ENCODE measurements around the gene SH3BGRL. TPM values are rescaled to one million over a fixed set of nuclear protein-coding genes. Genes with fewer than 3 reads are reported as not detected.

Gene SH3BGRL
- total and polyA plus RNA-seq, 10 of the 15 experiments (the other 5 are each of a cell fraction or from before 2014, with no cell fraction given) = 75.6 to 178 (median 122) TPM

GRCh38 chrX:81206476-81206875, 4.6 kb downstream of the SH3BGRL start:
- intact Hi-C loops (cut with micrococcal nuclease; ENCODE audit: unreplicated experiment) = no loop called here
- Histone ChIP-seq H2AFZ (ENCODE audit: control insufficient read depth, low read depth, low read length) (no peak overlapping the region), H3K9me3 (replicated peaks; ENCODE audit: control insufficient read depth, insufficient read depth, low read length) (no peaks in the 10 kb centered on the region; the same call in 2 of the 3 replicates), H3K36me3 (ENCODE audit: control insufficient read depth in 2 of 2, insufficient read depth in 2 of 2, low read length in 1 of 2) (no peaks in the 10 kb centered on the region), H3K9ac (ENCODE audit: control insufficient read depth, insufficient read depth, low read length) (no peak overlapping the region), H3K27ac (ENCODE audit: control insufficient read depth, insufficient read depth) (no peak overlapping the region), H3K4me3 (no peak overlapping the region), H3K79me2 (ENCODE audit: control insufficient read depth, insufficient read depth, low read length) (peaks cover 50% of the 10 kb centered on the region), H3K27me3 (replicated peaks in 1 of 2; ENCODE audit: control insufficient read depth in 2 of 2, insufficient read depth in 2 of 2, low read length in 1 of 2) (no peaks in the 10 kb centered on the region), H3K4me2 (ENCODE audit: control insufficient read depth, insufficient read depth) (no peak overlapping the region), H4K20me1 (ENCODE audit: control insufficient read depth, insufficient read depth) (no peaks in the 10 kb centered on the region), H3K4me1 (ENCODE audit: control insufficient read depth, insufficient read depth, low read length) (no peaks in the 10 kb centered on the region)
- WGBS (ENCODE audit: insufficient coverage, insufficient replicate concordance, low lambda C conversion rate, missing lambda C conversion rate) = 5% methylated on average over 1 of the region's 1 CpG
- no TSS peak for BruUV-seq (replicated peaks)
- ChIA-PET RAD21 (ENCODE audit: unreplicated experiment) (no interaction called here), SMC1A (ENCODE audit: uncharacterized antibody, unreplicated experiment) (interaction anchor here (1.3 kb wide), 1 partner anchor 171 kb away, joined by 3 read pairs; no protein-coding TSS in a partner anchor), CTCF (interaction anchor here (1.5 to 4.0 kb wide), 2 partner anchors 11 to 171 kb away, joined by 4 to 27 read pairs; no protein-coding TSS in a partner anchor), POLR2A (no interaction called here)
- ATAC-seq (peak; percentile 26), DNase-seq (ENCODE audit: low read depth, low spot score) (no peak), FAIRE-seq (no peak)
- TF ChIP-seq SPI1 (IDR thresholded peaks at IDR 0.05; ENCODE audit: borderline replicate concordance, insufficient read depth, low read depth, low read length) = no peak
- no peak for TF ChIP-seq FOXM1 (IDR thresholded peaks at IDR 0.05; ENCODE audit: low read depth, low read length)
- TF ChIP-seq FOXK2 (IDR thresholded peaks at IDR 0.05) = no peak
- no peak for TF ChIP-seq NR2F1 (conservative IDR thresholded peaks at IDR 0.05)
- no peak for TF ChIP-seq NFYA (IDR thresholded peaks at IDR 0.05; ENCODE audit: borderline replicate concordance, low read depth, low read length)
- TF ChIP-seq POU2F2 (IDR thresholded peaks at IDR 0.05; ENCODE audit: borderline replicate concordance, low read depth, low read length) = no peak
- no peak for TF ChIP-seq GABPA (IDR thresholded peaks at IDR 0.05; ENCODE audit: low read depth)
- no peak for TF ChIP-seq NFIC (IDR thresholded peaks at IDR 0.05; ENCODE audit: low read depth, low read length)
- TF ChIP-seq HDAC2 (IDR thresholded peaks at IDR 0.05) = no peak
- no peak for TF ChIP-seq IKZF1 (conservative IDR thresholded peaks at IDR 0.05)
- no peak for TF ChIP-seq KLF5 (IDR thresholded peaks at IDR 0.05; ENCODE audit: partially characterized antibody)
- no peak for TF ChIP-seq LARP7 (IDR thresholded peaks at IDR 0.05)
- no peak for TF ChIP-seq ASH2L (IDR thresholded peaks at IDR 0.05; ENCODE audit: borderline replicate concordance, low read depth)
- no peak for TF ChIP-seq RCOR1 (conservative IDR thresholded peaks at IDR 0.05; ENCODE audit: low read depth, low read length)
- in situ Hi-C loops (cut with MboI) = no loop called here
